Neuronal stem cell (in vitro differentiated cells): ENCODE measurements around the gene PSMD2. TPM values are rescaled to one million over a fixed set of nuclear protein-coding genes. Genes with fewer than 3 reads are reported as not detected.

Experiments
- DNase-seq: peaks from one replicate; pipeline ENCODE4 v3.0.0-alpha.2; 2013; ENCODE audit warnings: low spot score
- H2AFZ ChIP-seq: one replicate; pipeline ENCODE4 v1.6.1; 2013; ENCODE audit warnings: mild to moderate bottlenecking, low read length, inconsistent platforms
- H2AK5ac ChIP-seq: 2 replicates; pipeline ENCODE4 v1.6.1; 2013; ENCODE audit warnings: low read depth, mild to moderate bottlenecking, inconsistent platforms, low read length, moderate library complexity, mixed read lengths
- H2BK120ac ChIP-seq: 2 replicates; pipeline ENCODE4 v1.6.1; 2013; ENCODE audit warnings: low read depth, mild to moderate bottlenecking, inconsistent platforms, low read length, moderate library complexity, mixed read lengths
- H2BK12ac ChIP-seq: one replicate; pipeline ENCODE4 v1.6.1; 2013; ENCODE audit warnings: low read length, inconsistent platforms
- H2BK15ac ChIP-seq: 2 replicates; pipeline ENCODE4 v1.6.1; 2013; ENCODE audit warnings: mild to moderate bottlenecking, low read length, inconsistent platforms, mixed read lengths
- H2BK5ac ChIP-seq: one replicate; pipeline ENCODE4 v1.6.1; 2013; ENCODE audit warnings: inconsistent platforms, mild to moderate bottlenecking, low read length, moderate library complexity
- H3K14ac ChIP-seq: one replicate; pipeline ENCODE4 v1.6.1; 2013; ENCODE audit warnings: low read length, inconsistent platforms
- H3K18ac ChIP-seq: 2 replicates; pipeline ENCODE4 v1.6.1; 2013; ENCODE audit warnings: low read length, inconsistent platforms
- H3K23ac ChIP-seq: 2 replicates; pipeline ENCODE4 v1.6.1; 2013; ENCODE audit warnings: low read depth, mild to moderate bottlenecking, mixed read lengths, low read length, inconsistent platforms; ENCODE audit not compliant: poor library complexity
- H3K27ac ChIP-seq: replicated peaks from 3 replicates; pipeline ENCODE4 v1.5.1; 2013; ENCODE audit warnings: low read length, inconsistent platforms
- H3K27me3 ChIP-seq, 3 experiments: 2 replicates each; pipeline ENCODE4 v1.6.1; 2013; ENCODE audit warnings: low read length in 3 of 3, mild to moderate bottlenecking in 2 of 3, inconsistent platforms in 1 of 3, low read depth in 1 of 3, mixed read lengths in 1 of 3, moderate library complexity in 1 of 3; ENCODE audit not compliant: control insufficient read depth in 3 of 3, insufficient read depth in 3 of 3
- H3K36me3 ChIP-seq, 2 donors: replicated peaks in 1 of 2; 2 replicates each; pipeline ENCODE4 v1.6.1; 2013; ENCODE audit warnings: low read length in 2 of 2; ENCODE audit not compliant: control insufficient read depth in 2 of 2, insufficient read depth in 2 of 2
- H3K4ac ChIP-seq: 2 replicates; pipeline ENCODE4 v1.6.1; 2013; ENCODE audit warnings: inconsistent platforms, mild to moderate bottlenecking, low read length, moderate library complexity
- H3K4me1 ChIP-seq, 2 donors: 1 replicate in 1 of 2; 2 replicates in 1 of 2; pipeline ENCODE4 v1.6.1; 2013; ENCODE audit warnings: low read length in 2 of 2, low read depth in 1 of 2; ENCODE audit not compliant: control insufficient read depth in 2 of 2, insufficient read depth in 1 of 2
- H3K4me2 ChIP-seq: one replicate; pipeline ENCODE4 v1.6.1; 2013; ENCODE audit warnings: mild to moderate bottlenecking, low read length, inconsistent platforms; ENCODE audit not compliant: insufficient read depth, poor library complexity, severe bottlenecking
- H3K4me3 ChIP-seq, 2 donors: 2 replicates each; pipeline ENCODE4 v1.5.1; 2013; ENCODE audit warnings: low read length in 2 of 2, mild to moderate bottlenecking in 2 of 2, inconsistent platforms in 1 of 2, moderate library complexity in 1 of 2
- H3K79me1 ChIP-seq: one replicate; pipeline ENCODE4 v1.6.1; 2013; ENCODE audit warnings: low read depth, mild to moderate bottlenecking, inconsistent platforms, low read length, moderate library complexity
- H3K9ac ChIP-seq: one replicate; pipeline ENCODE4 v1.6.1; 2013; ENCODE audit warnings: mild to moderate bottlenecking, low read depth, low read length, inconsistent platforms; ENCODE audit not compliant: poor library complexity
- H3K9me3 ChIP-seq, 2 donors: replicated peaks in 1 of 2; 2 replicates each; pipeline versions ENCODE3 to v1.6.1; 2013; ENCODE audit warnings: low read length in 2 of 2, mild to moderate bottlenecking in 2 of 2, inconsistent platforms in 1 of 2, low read depth in 1 of 2, mixed read lengths in 1 of 2, moderate library complexity in 1 of 2; ENCODE audit not compliant: control insufficient read depth in 2 of 2, insufficient read depth in 1 of 2
- H4K8ac ChIP-seq: one replicate; pipeline ENCODE4 v1.6.1; 2013; ENCODE audit warnings: low read depth, mild to moderate bottlenecking, inconsistent platforms, low read length, moderate library complexity
- H4K91ac ChIP-seq: one replicate; pipeline ENCODE4 v1.6.1; 2013; ENCODE audit warnings: low read length, low read depth, mild to moderate bottlenecking, inconsistent platforms; ENCODE audit not compliant: poor library complexity
- WGBS, 2 donors: extraction: QIAGEN DNeasy Blood & Tissue Kit; methylation state at CpG; one replicate each; pipeline ENCODE4 v1.1.7; 2013; ENCODE audit warnings: missing lambda C conversion rate in 2 of 2, mixed read lengths in 1 of 2; ENCODE audit not compliant: insufficient read length in 2 of 2, insufficient replicate concordance in 1 of 2; ENCODE audit errors: extremely low coverage in 2 of 2; 5-methylcytosine and 5-hydroxymethylcytosine counted together
- polyA plus RNA-seq, 2 experiments: library from polyadenylated mRNA; stranded (reverse); fragments of 200-250 nt; gene quantifications; one replicate each; pipeline ENCODE4 v1.2.3, GENCODE V29; 2013

PSMD2 gene
- polyA plus RNA-seq (2013, experiment 1 of 2) = 114 TPM
- 116 TPM for polyA plus RNA-seq (2013, experiment 2 of 2)

DNA sequence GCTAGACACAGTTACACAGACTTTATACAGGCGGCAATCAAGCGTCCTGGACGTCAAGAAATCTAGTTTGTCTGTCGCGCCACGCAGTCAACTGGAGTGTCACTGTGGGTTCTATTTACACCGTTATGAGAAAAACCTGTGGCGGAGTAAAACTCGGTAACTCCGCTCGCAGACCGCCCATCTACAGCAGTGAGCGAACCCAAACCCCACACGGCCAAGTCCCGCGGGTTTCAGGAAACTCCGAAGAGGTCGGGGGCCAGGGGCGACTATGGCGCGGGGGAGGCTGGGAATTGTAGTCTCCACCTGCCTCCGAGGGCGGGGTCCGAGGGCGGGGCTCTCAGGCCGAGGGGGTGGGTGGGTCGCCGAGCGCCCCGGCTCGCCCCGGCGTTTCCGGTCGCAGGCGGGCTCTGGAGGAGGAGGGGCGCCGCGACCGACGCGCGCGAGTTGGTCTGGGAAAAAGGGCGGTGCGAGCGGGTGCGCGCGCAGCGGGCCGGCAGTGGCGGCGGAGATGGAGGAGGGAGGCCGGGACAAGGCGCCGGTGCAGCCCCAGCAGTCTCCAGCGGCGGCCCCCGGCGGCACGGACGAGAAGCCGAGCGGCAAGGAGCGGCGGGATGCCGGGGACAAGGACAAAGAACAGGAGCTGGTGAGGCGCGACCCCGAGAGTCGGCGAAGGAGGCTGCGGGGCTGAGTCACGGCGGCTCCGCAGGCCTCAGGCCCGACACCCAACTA, at the start of gene PSMD2:
TSS of gene PSMD2 (plus strand) at position 483 of the 729 bp plus-strand sequence. CDS start at position 509, 26 bp downstream.
- Histone ChIP-seq H2BK15ac (no peak within 1 kb of the TSS), H3K4me1 (peaks cover 3 to 6% of the 10 kb centered on the region in 2 donors), H3K14ac (peak within 1 kb of the TSS; percentile 57), H2BK5ac (peak within 1 kb of the TSS; percentile 35), H3K27ac (peak within 1 kb of the TSS; percentile 18), H2BK120ac (no peak within 1 kb of the TSS), H3K4me3 (peak within 1 kb of the TSS; percentile 86 to 94), H3K9me3 (no peaks in the 10 kb centered on the region), H4K8ac (no peak within 1 kb of the TSS), H2AFZ (peak within 1 kb of the TSS; percentile 96), H3K9ac (peak within 1 kb of the TSS; percentile 96), H4K91ac (no peak within 1 kb of the TSS), H3K4ac (no peak within 1 kb of the TSS), H3K23ac (peak within 1 kb of the TSS; percentile 92), H3K18ac (peak within 1 kb of the TSS; percentile 84), H2AK5ac (peak within 1 kb of the TSS; percentile 78), H3K4me2 (peak within 1 kb of the TSS; percentile 78), H3K36me3 (peaks cover 31 to 40% of the 10 kb centered on the region in 2 donors), H3K79me1 (peaks cover 6% of the 10 kb centered on the region), H3K27me3 (peaks cover 0 to 11% (median 0%) of the 10 kb centered on the region in 3 experiments), H2BK12ac (peak within 1 kb of the TSS; percentile 61)
- WGBS, 2 donors = no CpG with 5 or more reads among the region's 78 CpGs
- peak; percentile 96 for DNase-seq

DNA sequence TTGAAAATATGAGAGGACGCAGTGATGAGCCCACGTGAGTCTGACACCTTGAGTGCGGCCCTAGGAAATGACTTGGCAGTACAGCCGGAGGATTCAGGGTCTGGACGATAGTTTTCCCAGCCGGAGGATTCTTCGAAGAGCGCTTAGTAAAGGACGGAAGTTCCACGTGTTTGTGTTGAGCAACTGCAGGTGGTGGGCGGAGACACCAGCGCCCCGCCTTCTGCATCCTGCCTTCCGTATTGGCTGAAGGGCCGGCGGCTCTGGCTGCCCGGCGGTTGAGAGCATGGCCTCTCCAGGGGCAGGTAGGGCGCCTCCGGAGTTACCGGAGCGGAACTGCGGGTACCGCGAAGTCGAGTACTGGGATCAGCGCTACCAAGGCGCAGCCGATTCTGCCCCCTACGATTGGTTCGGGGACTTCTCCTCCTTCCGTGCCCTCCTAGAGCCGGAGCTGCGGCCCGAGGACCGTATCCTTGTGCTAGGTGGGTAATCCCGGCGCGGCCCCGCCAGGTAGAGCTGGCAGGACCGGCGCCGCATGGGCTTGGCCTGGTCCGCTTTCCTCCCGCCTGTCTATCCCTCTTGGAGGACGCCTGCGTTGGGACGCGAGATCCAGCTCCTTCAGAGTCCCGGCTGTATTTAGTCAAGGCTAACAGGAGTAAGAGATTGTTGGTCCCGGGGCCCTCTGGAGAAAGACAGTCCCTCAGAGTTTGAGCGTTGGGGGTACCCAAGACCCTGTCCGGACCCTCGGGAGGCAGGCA, 49.5 kb upstream of the PSMD2 start, which contains the start of gene EEF1AKMT4:
TSS of gene EEF1AKMT4 (plus strand) at position 261 of the 755 bp plus-strand sequence. CDS start at position 284, 23 bp downstream.
- Histone ChIP-seq H3K4me1 (peaks cover 0 to 5% of the 10 kb centered on the region in 2 donors), H3K9ac (peak within 1 kb of the TSS; percentile 93), H2BK5ac (peak within 1 kb of the TSS; percentile 4), H3K4me2 (peak within 1 kb of the TSS; percentile 99), H2BK12ac (no peak within 1 kb of the TSS), H3K14ac (no peak within 1 kb of the TSS), H3K79me1 (no peaks in the 10 kb centered on the region), H3K23ac (peak within 1 kb of the TSS; percentile 35), H2BK15ac (no peak within 1 kb of the TSS), H3K4ac (no peak within 1 kb of the TSS), H3K27me3 (no peaks in the 10 kb centered on the region), H3K36me3 (peaks cover 12% of the 10 kb centered on the region in 2 donors), H3K9me3 (peaks cover 0 to 1% of the 10 kb centered on the region in 2 donors), H2BK120ac (no peak within 1 kb of the TSS), H2AK5ac (no peak within 1 kb of the TSS), H3K4me3 (peak within 1 kb of the TSS; percentile 82 to 92), H4K91ac (no peak within 1 kb of the TSS), H3K27ac (peak within 1 kb of the TSS; percentile 35), H4K8ac (no peak within 1 kb of the TSS), H3K18ac (peak within 1 kb of the TSS; percentile 90), H2AFZ (peak within 1 kb of the TSS; percentile 95)
- peak; percentile 97 for DNase-seq
- WGBS, 2 donors = no CpG with 5 or more reads among the region's 54 CpGs

DNA sequence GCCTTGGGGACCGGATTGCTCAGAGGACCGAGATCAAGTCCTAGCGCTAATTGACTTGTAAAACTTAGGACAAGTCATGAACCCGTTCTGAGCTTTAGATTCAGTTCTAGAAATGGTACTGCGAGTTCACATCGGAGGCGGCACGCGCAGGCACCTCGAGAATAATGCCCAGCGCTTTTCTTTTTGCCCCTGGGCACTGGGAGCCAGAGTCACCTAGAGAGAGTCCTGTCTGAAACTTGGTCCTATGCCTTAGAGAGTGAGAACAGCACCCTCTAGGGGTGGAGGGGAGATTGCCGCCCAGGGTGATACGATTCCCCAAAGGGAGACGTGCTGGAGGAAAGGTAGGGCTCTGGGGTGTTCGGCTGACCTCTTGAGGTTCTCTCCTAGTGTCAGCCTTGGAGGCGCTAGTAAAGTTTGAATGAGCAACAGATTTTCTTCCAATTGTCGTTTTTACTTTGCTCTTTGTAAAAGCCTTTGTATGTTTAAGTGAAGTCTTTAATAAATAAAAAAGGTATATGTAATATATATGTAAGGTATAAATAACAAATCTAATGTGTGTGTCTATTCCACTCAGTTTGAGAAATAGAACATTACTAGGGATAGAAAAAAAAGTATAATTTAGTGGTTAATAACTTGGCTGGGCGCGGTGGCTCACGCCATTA, 48.7 kb upstream of the PSMD2 start:
- H3K36me3 ChIP-seq = peaks cover 4 to 5% of the 10 kb centered on the region in 2 donors
- H3K79me1 ChIP-seq = no peaks in the 10 kb centered on the region
- H3K27me3 ChIP-seq = no peaks in the 10 kb centered on the region
- H2BK12ac ChIP-seq = no peak overlapping the region
- no peak overlapping the region for H3K14ac ChIP-seq
- no peak overlapping the region for H2BK120ac ChIP-seq
- H3K27ac ChIP-seq = no peak overlapping the region
- peak overlapping the region; percentile 95 for H2AFZ ChIP-seq
- H2BK15ac ChIP-seq = no peak overlapping the region
- H3K9ac ChIP-seq = no peak overlapping the region
- H3K4me3 ChIP-seq = peak overlapping the region; percentile 82 to 87
- DNase-seq = peak; percentile 90
- H2BK5ac ChIP-seq = no peak overlapping the region
- no peak overlapping the region for H3K23ac ChIP-seq
- H3K4me1 ChIP-seq = peaks cover 0 to 5% of the 10 kb centered on the region in 2 donors
- no peak overlapping the region for H2AK5ac ChIP-seq
- H4K8ac ChIP-seq = no peak overlapping the region
- peaks cover 0 to 1% of the 10 kb centered on the region in 2 donors for H3K9me3 ChIP-seq
- H3K18ac ChIP-seq = no peak overlapping the region
- peak overlapping the region; percentile 99 for H3K4me2 ChIP-seq
- WGBS, 2 donors = no CpG with 5 or more reads among the region's 20 CpGs
- no peak overlapping the region for H4K91ac ChIP-seq
- no peak overlapping the region for H3K4ac ChIP-seq
